ENCODE data around the gene R3HDM2. TPM values are rescaled to one million over a fixed set of nuclear protein-coding genes. Genes with fewer than 3 reads are reported as not detected.
"Not testable (repeated sequence)": the region's sequence is repeated elsewhere in the genome, so short reads cannot be mapped to it uniquely, and the experiment has no call there.

Gene R3HDM2
- total RNA-seq, 1 donor from 2014 or later, result 3.9 TPM

DNA sequence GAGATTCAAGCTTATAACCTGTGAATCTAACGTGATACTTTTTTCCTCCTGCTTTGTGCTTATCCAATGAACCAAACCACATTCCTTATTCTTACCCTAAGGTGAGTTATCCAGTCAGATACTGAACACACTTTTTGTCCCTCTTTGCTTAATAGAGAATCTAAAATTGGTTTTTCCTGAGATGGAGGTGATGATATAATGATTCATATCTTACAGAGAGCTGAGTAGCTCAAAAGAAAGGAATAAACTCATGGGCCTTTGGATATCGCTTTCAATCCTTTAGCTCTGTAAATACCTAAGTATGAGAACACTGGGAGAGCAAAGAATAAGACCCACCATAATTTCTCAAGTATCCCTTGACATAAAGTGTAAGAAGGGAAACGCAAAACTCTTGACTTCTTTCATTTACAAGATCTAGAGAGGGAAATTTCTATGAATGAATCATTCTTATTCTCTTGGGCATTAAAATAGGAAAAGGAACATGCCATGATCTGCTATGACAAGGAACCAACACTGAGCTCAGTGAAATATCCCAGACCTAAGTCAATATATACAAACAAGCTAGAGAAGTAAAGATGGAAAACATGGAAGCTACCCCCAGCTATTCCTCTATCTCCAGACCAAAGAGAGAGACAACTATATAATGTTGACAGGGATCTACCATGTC, 98.1 kb downstream of the R3HDM2 start:
- DNase-seq (ENCODE audit: low spot score), result no peak

DNA sequence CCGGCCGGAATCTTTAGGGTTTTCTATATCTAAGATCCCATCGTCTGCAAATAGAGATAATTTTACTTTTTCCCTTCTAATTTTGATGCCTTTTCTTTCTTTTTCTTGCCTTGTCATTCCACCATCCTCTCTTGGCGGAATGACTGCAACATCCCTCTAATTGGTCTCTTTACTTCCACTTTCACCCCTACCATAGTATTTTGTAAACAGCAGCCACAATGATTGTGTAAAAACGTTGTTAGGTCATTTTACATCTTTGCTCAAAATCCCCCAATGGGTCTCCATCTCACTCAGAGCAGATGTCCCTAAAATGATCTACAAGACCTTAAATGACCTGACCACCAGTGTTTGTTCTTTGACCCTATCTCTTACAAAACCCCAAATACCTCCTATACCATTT, 99.9 kb downstream of the R3HDM2 start:
- DNase-seq (ENCODE audit: low spot score), result no peak

DNA sequence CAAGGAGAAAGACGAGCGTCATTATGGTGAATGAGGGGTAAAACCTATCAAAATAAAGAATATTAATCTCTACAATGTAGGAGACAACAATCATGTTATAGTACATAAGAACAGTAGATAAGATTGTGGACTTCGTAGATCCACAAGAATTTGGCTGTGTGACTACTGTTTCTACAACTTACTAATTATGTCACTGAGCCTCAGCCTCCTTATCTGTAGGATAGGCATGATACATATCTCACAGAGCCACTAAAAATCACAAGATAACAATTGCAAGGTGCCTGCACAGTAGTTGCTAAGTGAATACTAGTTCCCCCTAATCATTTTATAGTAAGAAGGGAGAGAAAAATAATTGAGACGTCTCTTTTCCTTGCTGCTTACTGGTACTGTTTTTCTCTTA, 101.6 kb downstream of the R3HDM2 start:
- DNase-seq (ENCODE audit: low spot score), result no peak

DNA sequence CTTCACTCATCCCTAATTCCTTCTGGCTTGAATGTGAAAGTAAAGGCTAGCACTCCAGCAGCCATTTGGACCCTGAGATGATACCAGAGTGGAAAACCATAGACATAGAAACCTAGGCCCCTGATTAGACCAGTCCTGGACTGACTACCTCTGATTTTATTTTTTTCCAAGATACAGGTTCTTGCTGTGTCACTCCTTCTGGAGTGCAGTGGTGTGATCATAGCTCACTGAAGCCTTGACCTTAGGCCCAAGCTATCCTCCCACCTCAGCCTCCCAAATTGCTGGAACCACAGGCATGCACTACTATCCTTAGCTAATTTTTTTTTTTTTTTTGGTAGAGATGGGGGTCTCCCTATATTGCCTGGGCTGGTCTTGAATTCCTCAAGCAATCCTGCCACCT, 105.4 kb downstream of the R3HDM2 start:
- no peak for DNase-seq (ENCODE audit: low spot score)

DNA sequence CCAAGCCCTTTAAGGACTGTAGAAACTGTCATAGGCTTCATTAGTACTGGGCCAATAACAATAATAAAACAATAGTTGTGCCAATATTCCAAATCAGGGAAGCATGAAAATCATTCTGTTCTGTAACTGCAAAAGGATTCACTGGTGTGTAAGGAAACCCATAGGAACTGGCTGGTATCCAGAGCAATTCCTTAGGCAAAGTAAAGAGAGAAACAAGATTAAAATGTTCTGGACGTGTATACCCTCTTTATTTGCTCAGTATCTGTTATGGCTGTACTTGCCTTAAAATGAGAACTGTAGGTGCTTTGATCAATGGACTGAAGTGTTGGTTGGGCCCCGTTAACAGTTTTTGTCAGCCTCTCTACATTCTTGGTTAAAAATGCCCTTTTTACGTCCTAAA, 107.4 kb downstream of the R3HDM2 start:
- DNase-seq (ENCODE audit: low spot score), result no peak

DNA sequence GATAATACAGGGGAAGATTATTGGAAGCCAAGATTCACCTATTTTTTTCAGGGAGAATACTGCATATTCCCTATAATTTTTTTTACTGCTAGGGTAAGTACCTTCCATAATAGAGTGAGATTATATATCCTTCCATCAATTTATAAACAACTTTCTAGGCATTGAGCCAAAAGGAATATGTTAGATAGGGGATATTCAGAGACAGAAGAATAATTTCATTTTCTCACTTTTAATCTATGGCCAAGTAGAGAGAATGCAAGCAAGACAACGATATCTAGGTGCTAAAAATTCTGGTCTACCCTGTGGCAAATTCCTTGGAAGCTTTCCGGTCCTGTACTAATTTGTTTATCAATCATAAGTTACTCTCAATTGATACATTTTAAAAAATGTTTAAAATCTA, 110.2 kb downstream of the R3HDM2 start:
- DNase-seq (ENCODE audit: low spot score), result no peak

DNA sequence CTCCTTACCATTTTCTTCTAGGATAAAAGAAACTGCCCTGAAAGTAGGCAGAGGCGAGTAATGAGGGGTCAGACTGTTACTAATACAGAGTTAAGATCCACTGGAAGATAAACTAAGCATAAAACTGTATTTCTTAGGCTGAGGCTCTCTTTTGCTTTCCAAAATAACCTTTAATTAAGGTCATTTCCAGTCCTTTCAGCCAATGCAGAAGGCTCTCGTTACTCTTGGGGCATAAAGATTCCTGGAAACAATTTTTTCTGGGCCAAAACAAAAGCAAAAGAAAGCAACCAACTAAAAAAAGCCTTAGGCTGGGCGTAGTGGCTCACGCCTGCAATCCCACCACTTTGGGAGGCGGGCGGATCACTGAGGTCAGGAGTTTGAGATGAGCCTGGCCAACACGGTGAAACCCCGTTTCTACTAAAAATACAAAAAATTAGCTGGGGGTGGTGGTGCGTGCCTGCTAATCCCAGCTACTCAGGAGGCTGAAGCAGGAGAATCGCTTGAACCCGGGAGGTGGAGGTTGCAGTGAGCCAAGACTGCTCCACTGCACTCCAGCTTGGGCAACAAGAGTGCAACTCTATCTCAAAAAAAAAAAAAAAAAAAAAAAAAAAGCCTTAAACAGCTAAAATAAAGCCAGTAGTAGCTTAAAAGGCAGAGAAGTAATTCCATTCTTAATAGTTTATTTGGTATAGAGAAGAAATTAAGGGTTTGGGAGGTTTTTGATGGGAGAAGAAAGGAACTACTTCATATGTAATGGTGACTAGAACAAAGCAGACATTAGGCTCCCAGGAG, 111.0 kb downstream of the R3HDM2 start:
- no peak for DNase-seq (ENCODE audit: low spot score)

DNA sequence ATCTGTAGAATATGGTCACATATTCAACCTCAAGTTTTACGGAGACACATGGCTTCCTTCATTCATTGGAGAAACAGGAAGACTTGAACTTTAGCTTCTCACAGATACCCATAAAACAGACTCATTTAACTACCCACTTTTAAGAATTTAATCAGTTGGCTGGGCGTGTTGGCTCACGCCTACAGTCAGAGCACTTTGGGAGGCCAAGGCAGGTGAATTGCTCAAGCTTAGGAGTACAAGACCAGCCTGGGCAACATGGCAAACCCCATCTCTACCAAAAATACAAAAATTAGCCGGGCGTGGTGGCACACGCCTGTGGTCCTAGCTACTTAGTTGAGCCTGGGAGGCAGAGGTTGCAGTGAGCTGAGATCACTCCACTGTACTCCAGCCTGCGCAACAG, 115.2 kb downstream of the R3HDM2 start:
- DNase-seq (ENCODE audit: low spot score), result no peak

DNA sequence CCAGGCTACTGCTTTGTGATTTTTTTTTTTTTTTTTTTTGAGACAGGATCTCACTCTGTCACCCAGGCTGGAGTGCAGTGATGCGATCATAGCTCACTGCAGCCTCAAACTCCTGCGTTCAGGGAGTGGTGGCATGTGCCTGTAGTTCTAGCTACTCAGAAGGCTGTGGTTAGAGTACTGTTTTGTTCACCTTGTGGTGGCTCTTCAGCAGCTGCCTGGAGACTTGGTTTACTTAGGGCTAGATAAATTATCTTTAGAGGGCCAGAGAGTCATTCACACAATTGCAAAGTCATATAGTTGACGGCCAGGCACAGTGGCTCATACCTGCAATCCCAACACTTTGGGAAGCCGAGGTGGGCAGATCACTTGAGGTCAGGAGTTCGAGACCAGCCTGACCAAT, 118.6 kb downstream of the R3HDM2 start:
- not testable (repeated sequence) for DNase-seq (ENCODE audit: low spot score)

DNA sequence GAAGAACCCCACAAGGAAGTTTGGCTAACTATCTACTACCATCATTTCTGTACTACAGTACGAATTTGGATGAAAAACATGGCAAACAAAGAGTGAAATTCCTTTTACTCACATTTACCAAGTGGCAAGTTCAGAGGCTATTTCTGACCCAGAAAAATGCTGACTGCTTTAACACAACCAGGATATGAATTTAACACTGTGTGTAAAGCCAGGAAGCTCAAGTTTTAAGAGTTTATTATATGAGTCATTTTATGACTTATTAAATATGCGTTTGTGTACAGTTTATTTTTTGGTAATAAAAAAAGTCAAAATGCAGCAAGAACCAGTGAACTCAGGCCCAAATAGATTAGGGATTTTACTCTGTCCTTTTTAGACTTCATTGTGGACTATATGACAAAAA, 121.4 kb downstream of the R3HDM2 start:
- DNase-seq (ENCODE audit: low spot score), result peak; percentile 2

DNA sequence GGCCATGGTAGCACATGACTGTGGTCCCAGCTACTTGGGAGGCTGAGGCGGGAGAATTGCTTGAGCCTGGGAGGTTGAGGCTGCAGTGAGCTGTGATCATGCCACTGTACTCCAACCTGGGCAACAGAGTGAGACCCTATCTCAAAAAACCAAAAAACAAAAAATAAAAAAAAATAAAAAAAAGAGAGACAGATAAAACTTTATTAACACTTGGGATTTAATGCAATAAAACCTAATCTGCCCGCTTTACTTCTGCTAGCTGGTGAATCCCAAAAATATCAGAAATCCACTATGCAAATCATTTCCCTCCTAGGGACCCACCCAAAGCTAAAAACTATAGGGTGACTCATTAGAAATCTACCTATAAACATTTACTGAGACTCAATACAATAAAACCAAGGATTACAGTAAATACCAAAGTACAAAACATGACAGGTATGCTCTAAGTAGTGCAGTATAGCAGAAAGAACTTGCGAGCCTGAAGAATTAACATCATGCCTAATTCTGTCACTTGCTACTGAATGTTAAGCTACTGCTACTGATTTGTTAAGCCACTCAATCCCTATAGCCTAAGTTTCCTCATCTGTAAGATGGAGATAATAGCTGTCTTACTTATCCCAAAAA, 129.8 kb downstream of the R3HDM2 start:
- DNase-seq (ENCODE audit: low spot score), result no peak

DNA sequence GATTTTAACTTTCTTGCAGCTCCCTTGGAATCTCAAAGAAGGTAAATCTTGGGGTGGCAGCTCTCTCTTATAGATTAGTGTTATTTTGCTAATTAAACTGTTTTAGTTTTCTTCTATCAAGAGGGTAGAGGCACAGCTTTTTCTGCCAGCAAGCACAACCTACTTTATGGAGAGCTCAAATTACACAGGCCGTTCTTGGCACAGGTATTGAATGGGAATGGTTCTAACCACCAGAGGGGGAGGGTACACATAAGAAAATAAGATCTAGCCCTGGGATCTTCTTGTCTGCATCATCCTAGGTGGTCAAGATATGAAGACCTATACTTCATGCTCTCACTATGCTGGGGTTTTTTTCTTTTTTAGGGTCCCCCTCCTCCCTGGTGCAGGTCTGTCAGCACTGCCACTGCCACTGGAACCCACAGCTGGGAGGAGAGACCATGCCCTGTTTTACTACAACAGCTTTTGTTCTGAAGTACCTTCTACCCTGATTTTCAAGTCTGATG, 131.3 kb downstream of the R3HDM2 start:
- DNase-seq (ENCODE audit: low spot score), result no peak

DNA sequence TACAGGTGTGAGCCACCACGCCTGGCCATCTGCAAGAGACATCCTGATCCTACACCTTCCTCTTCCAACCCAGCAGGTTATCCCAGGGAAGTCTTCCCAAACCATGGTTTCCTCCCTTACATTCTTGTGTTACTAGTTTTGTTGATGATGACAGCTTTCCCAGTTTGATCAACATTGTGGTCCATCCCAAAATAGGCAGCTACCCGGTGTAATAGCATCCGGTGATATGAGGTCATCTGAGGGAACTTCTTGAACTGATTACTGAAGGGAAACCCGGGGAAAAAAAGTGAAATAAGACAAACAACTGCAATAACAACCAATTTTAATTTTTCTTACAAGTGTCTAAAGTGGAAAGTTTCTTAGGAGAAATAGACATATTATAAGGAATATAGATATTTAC, 134.6 kb downstream of the R3HDM2 start:
- DNase-seq (ENCODE audit: low spot score), result no peak

DNA sequence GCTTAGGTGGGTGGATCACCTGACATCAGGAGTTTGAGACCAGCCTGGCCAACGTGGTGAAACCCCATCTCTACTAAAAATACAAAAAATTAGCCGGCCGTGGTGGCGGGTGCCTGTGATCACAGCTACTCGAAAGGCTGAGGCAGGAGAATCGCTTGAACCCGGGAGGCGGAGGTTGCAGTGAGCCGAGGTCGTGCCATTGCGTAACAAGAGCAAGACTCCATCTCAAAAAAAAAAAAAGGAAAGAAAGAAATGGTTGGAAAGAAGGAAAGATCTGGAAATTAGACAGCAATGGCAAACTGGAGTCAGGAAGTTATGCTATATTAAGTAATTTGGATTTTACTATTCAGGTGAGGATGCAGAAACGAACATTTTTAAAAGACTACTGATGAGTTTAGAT, 148.8 kb downstream of the R3HDM2 start:
- not testable (repeated sequence) for DNase-seq (ENCODE audit: low spot score)

DNA sequence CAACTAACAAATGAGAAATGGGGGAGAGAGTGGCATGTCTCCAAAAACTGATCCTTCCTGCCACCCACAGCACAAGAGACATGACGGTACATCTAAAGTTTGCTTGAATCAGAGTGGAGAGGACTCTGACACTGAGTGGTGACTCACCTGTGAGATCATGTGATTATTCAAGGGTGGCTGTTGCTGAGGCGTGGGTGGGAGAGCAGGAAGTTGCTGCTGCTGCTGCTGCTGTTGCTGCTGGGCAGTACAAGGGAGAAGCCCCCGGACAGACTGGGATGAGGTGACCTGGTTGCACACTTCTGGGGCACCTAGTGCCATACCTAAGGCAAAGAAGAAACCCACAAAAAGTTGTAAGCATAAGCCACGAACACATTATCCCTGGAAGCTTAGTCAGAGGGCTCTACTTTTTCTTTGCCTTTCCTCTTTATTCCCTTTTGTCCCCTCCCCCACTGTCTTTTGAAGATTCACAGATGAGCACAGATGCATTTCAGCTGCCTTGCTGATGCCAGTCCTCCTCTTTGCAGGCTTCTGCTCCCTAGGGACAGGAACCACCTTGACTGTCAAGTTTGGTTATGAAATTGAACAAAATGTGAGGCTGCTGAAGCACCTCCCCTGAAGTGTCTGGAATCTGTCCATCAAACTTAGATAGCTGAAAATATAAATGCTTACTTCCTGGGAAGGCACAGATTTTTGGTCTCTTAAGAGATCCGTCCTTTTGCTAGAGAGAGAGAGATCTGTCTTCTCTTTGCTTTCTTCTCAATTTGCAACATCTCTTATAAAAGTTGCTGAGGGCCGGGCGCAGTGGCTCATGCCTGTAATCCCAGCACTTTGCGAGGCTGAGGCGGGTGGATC, 150.4 kb downstream of the R3HDM2 start:
- DNase-seq (ENCODE audit: low spot score), result peak; percentile 77

DNA sequence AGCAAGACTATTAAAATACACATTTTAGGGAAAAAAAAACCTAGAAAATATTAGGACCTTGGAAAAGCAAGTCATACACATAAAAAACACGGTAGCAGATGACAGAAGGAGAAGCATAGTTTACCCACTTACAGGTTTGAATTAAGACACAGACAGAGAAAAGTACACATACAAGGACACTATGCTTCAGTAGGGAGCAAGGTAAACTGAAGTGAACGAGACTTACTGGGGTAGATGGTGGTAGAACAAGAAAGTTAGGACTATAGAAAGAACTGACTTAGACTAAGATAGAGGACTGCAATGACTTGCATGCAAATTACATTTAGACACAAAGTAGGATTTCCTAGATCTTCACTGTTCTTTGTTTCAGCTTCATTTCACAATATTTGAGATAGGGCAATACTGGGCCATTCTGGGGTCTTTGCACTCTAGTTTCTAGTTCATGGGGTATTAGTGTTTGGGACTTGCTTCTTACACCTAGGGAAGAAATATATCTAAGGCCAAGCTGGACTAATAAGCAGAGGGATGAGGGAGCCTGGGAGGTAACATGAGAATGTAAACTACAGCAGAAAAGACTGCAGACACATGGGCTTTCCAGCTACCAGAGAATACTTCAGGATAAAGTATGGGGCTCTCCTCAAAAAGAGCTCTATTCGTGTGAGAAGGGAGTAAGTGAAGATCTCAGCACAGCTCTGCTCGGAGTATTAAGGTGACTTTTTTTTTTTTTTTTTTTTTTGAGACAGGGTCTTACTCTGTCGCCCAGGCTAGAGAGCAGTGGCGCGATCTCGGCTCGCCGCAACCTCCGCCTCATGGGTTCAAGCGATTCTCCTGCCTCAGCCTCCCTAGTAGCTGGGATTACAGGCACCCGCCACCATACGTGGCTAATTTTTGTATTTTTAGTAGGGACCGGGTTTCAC, 152.1 kb downstream of the R3HDM2 start:
- DNase-seq (ENCODE audit: low spot score), result no peak

DNA sequence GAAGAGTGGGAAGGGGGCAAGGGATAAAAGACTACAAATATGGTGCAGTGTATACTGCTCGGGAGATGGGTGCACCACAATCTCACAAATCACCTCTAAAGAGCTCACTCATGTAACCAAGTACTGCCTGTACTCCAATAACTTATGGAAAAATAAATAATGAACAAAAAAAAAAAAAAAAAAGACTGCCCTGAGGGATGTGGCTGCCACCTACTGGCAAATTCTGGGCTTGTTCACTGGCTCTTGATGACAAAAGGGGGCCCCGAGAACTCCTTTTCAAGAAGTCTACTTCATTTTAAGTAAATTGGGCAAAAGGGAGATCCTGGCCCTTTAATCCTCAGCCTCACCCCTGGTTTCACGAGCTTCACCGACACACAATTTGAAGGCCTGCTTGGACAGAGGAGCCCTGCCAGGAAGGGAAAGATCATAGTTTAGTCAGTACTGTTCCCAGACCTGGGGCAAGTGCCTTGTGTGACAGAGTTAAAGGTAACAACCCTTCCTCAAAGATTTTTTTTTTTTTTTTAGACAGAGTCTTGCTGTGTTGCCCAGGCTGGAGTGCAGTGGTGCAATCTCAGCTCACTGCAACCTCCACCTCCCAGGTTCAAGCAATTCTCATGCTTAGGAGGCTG, 153.8 kb downstream of the R3HDM2 start:
- no peak for DNase-seq (ENCODE audit: low spot score)

DNA sequence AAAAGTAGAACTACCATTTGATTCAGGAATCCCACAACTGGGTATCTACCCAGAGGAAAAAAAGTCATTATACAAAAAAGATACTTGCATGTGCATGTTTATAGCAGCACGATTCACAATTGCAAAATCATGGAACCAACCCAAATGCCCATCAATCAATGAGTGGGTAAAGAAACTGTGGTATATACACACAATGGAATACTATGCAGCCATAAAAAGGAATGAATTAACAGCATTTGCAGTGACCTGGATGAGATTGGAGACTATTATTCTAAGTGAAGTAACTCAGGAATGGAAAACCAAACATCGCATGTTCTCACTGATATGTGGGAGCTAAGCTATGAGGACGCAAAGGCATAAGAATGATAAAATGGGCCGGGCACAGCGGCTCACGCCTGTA, 154.6 kb downstream of the R3HDM2 start:
- not testable (repeated sequence) for DNase-seq (ENCODE audit: low spot score)

DNA sequence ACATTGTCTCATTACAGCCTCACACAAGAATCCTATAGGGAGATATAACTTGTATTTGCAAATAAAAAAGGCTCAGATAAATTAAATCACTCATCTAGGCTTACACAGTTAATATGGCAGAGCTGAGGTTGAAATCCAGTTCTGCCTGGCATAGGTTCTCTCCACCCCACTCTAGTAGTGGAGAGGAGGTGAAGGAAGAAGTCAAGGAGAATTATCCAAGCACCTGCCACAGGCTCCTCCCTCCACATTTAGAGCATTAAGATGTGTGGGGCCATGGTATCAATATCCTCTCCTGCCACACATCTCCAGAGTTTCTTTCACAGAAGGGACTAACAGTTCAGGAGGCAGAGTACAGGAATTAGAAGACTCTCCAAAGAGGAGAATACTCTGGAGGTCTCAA, 157.3 kb downstream of the R3HDM2 start:
- no peak for DNase-seq (ENCODE audit: low spot score)

Measured in umbilical cord (tissue), 2 donors.